HG03565 (cell line): ENCODE data around the gene PTPN21.

Experiments
- ATAC-seq: cut with Tn5 transposase; IDR thresholded peaks from one replicate; pipeline ENCODE4 v1.9.1; 2021; ENCODE audit warnings: mild to moderate bottlenecking, moderate library complexity; ENCODE audit not compliant: unreplicated experiment

Gene PTPN21

DNA sequence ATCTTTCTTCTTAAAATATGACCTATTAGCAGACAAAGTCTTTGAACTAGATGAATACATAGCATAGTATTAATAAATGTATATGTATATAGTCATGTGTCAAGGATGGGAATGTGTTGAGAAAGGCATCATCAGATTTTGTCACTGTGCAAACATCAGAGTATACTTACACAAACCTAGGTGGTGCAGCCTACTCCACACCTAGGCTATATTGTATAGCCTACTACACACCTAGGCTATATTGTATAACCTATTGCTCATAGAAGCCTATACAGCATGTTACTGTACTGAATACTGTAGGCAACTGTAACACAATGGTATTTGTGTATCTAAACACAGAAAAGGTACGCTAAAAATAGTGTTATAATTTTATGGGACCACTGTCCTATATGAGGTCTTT is 47.6 kb downstream of the PTPN21 start:
- no peak for ATAC-seq

GRCh38 chr14:88505621-88506020 is 49.2 kb downstream of the PTPN21 start:
- ATAC-seq: no peak

- ATAC-seq: no peak
Measured at GRCh38 chr14:88504602-88505001, 50.2 kb downstream of the PTPN21 start.

- no peak for ATAC-seq
Measured at GRCh38 chr14:88503754-88504406, 50.9 kb downstream of the PTPN21 start.

DNA sequence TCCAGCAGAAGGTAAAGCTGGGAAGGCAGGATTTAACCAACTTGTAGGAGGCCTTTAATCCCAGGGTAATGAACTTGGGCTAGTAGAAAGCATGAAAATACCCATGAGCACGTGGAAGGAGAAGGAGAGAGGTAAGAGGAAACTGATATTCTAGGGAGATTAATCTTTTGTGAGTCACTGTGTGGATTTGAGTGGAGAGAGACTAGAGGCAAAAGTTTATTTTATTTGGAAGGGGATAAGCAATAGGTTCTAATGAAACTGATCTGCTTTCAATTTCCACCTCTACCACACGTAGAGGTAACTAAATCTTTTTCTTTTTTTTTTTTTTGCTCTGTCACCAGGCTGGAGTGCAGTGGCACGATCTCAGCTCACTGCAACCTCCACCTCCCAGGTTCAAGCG is 52.1 kb downstream of the PTPN21 start:
- ATAC-seq: no peak

DNA sequence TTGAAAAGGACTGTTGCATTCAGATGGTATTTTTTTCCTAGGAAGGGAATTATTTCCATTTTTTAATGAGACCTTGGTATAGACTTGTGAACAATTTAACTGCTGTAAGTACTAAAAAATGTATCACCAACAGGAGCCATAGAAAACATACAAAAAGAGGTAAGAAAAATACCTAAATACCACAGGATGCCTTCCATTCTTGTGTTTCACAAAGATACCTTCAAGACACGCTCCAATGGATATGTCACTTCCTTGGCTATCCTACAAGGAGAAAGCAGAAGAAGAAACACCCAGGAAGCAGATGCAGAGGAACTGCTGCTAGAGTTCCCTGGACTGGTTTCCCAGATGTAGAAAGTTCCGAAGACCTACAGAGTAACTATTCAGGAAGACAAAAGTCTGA is 54.2 kb downstream of the PTPN21 start:
- no peak for ATAC-seq

- no peak for ATAC-seq
Measured at GRCh38 chr14:88499225-88499624, 55.6 kb downstream of the PTPN21 start.

DNA sequence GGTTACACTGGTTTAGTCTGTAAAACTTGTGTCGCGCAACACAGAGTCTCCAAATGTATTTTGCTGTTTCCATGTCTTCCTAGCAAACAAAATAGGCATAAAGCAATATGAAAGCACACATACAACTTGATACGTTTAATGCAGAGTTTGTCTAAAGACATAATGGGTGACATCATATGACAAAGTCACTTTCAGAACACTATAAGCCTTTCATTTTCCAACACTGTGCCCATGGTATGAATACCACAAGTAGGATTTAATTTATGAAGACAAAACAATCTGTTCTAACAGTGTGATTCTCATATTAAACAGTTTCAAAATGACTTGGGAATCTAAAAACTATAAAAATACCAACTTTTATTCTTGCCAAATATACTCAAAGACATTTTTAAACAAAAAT is 58.4 kb downstream of the PTPN21 start:
- no peak for ATAC-seq

DNA sequence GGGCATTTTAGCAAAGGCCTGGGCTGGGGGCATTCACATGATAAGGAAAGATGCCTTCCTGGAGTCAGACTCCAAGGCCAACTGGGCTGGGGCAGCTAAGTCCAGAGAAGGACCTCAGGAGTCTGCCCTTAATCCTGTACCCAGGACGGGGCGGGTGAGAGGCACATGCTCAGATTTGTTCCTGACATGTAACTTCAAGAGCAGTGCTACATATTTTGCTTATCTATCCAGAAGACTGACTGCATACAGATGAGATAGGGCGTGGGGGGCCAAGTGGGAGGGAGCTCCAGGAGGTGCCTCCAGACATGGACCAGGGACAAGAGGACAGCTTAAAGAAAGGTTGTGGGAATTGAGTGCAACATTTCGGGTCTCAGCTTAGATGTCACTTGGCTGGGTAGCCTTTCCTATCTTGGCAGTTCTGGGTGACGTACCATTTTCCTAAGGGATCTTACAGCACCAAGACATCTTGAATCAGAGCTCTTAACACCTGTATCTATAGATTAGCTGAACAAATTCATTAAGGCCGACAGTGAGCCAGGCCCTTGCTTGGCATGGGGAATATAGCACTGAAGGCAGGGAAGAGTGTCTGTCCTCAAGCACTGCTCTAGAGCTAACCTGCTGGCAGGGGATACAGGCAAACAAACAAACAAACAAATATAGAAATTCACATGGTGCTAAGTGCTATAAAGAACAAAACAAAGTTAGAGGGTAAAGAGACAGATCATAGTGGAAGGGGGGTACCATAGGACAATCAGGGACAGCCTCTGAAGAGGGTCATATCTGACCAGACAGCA is 61.2 kb downstream of the PTPN21 start:
- ATAC-seq: no peak

- ATAC-seq: peak; percentile 92
Measured at GRCh38 chr14:88492272-88493089, 62.3 kb downstream of the PTPN21 start.

DNA sequence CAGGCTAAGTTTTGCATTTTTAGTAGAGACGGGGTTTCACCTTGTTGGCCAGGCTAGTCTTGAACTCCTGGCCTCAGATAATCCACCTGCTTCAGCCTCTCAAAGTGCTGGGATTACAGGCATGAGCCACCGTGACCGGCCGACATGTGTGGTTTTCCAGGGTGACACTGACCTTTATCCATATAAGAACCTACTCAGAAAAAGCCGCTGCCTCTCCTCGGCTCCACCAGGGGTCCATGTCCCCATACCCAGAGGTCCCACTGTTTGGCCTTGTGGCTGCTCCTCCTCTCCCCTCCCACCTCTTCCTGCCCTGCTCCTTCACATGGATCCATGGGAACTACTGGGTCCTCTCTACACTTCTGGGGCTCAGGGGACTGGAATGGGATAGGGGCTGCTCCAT is 64.6 kb downstream of the PTPN21 start:
- ATAC-seq: no peak

GRCh38 chr14:88488897-88489296 is 65.9 kb downstream of the PTPN21 start:
- no peak for ATAC-seq

GRCh38 chr14:88488081-88488480 is 66.7 kb downstream of the PTPN21 start:
- ATAC-seq: no peak

DNA sequence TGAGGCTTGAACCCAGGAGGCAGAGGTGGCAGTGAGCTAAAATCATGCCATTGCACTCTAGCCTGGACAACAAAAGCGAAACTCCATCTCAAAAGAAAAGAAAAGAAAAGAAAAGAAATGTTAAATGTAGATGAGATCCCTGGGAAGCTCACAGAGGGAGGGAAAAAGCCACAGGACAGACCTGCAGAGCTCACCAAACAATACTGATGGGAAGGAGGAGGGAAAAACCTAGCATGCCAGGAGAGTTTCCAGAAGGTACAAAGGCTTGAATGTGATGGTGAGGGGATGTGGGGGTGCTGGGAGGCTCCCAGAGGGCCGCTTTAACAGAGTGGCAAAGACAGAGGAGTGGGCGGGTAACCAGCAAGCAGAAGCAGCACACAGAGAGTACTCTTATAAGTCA is 72.3 kb downstream of the PTPN21 start:
- no peak for ATAC-seq

GRCh38 chr14:88481794-88482193 is 73.0 kb downstream of the PTPN21 start:
- no peak for ATAC-seq

DNA sequence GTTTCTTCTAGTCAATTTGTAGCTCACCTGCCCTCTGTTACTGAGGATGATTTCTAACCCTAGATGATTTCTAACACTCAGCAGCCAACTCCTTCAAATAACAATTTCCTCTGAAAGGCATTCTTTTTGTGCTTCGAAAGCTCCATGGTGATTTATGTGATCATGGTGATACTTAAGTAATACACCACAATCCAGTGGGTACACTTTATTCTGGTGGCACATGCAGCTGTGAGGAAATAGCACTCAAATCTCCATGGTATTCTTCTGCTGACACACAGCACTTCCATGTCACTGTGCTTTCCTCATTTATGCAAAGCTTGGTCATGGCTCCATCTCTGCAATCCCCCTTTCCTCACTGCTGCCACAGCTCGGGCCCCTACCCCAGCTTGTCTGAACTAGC is 73.7 kb downstream of the PTPN21 start:
- ATAC-seq: no peak

GRCh38 chr14:88479574-88479987 is 75.2 kb downstream of the PTPN21 start:
- no peak for ATAC-seq

DNA sequence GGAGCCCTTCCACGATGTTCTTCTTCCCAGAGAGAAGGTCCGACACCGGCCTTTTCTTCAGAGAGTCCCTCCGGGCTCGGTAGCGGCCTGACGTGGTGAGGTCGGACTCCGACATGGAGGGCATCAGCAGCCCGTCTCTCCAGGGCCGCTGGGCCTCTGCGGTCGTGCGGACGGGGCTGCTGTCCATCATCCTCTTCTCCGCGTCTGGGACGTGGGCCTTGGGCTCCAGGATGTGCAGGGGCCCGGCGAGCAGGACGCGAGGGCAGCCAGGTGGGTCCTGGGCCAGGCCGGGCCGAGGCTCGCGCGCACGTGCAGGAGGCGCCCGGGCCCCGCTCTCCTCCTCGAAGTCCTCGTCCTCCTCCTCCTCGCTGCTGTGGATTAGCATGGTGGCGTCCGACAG is 75.9 kb downstream of the PTPN21 start:
- ATAC-seq: no peak

GRCh38 chr14:88477513-88478250 is 77.1 kb downstream of the PTPN21 start:
- no peak for ATAC-seq

DNA sequence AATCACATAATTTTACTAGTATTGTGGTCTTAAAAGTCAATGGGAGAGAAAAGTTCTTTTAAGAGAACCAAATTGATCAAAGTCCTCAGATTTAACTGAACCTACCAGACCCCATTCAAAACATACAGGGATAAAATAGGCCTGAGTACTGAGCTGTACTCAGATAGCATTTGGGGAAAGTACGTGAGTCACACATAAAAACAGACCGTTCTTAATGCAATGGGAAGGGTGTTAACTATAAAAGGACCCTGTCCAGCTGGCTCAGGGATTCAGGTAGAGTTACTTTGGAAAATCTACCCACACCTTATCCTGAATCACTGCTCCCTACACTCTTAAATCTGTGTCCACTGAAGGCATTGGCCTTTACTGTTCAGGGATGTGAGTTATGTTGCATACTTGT is 78.0 kb downstream of the PTPN21 start:
- ATAC-seq: no peak

- no peak for ATAC-seq
Measured at GRCh38 chr14:88476214-88476774, 78.5 kb downstream of the PTPN21 start.
